GM10248 (cell line): Measurements from ENCODE around the gene C14orf93.
"Not testable (repeated sequence)": the region's sequence is repeated elsewhere in the genome, so short reads cannot be mapped to it uniquely, and the experiment has no call there.

Experiments
- CTCF ChIA-PET: fragments of 300-600 bp; sonication (Branson Sonifier 250); formaldehyde crosslinking; extraction: SDS; loops from one replicate; lab custom pipeline; 2021; ENCODE audit warnings: antibody characterized with exemption; lab: Yijun Ruan, JAX
- POLR2A ChIA-PET: fragments of 350-650 bp; sonication (Branson Sonifier 250); formaldehyde crosslinking; extraction: SDS; loops from one replicate; lab custom pipeline; 2020; ENCODE audit warnings: antibody characterized with exemption; lab: Yijun Ruan, JAX
- DNase-seq: peaks from one replicate; pipeline ENCODE4 v3.0.0; 2012; ENCODE audit errors: extremely low spot score
- TF ChIP-seq, protein P1 (sequence below): IDR thresholded peaks from 2 replicates; pipeline ENCODE4 v1.5.1; 2012; ENCODE audit warnings: mild to moderate bottlenecking, low read depth; ENCODE audit errors: extremely low read depth, missing control alignments, control extremely low read depth

Gene C14orf93

DNA sequence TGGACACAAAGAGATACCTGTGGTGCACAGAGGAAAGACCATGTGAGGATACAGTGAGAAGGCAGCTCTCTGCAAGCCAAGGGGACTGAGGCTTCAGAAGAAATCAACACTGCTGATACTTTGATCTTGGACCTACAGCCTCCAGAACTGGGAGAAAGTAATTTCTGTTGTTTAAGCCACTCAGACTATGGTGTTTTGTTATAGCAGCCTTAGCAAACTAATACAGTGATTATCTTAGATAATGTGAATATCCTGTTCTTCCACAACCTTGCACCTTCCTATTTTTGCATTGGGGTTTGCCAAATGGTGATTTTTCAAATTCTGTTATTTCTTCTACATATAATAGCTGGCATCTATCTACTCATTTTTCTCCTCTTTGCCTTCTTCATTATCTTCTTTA is 8.2 kb upstream of the C14orf93 start:
- ChIA-PET POLR2A (interaction anchor here (2.1 kb wide), 1 partner anchor 11 kb away, joined by 9 read pairs; no protein-coding TSS in a partner anchor), CTCF (interaction anchor here (1.8 kb wide), 1 partner anchor 32 kb away, joined by 9 read pairs; no protein-coding TSS in a partner anchor)
- DNase-seq, result no peak
- TF ChIP-seq, protein P1, sequence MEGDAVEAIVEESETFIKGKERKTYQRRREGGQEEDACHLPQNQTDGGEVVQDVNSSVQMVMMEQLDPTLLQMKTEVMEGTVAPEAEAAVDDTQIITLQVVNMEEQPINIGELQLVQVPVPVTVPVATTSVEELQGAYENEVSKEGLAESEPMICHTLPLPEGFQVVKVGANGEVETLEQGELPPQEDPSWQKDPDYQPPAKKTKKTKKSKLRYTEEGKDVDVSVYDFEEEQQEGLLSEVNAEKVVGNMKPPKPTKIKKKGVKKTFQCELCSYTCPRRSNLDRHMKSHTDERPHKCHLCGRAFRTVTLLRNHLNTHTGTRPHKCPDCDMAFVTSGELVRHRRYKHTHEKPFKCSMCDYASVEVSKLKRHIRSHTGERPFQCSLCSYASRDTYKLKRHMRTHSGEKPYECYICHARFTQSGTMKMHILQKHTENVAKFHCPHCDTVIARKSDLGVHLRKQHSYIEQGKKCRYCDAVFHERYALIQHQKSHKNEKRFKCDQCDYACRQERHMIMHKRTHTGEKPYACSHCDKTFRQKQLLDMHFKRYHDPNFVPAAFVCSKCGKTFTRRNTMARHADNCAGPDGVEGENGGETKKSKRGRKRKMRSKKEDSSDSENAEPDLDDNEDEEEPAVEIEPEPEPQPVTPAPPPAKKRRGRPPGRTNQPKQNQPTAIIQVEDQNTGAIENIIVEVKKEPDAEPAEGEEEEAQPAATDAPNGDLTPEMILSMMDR, result no peak

DNA sequence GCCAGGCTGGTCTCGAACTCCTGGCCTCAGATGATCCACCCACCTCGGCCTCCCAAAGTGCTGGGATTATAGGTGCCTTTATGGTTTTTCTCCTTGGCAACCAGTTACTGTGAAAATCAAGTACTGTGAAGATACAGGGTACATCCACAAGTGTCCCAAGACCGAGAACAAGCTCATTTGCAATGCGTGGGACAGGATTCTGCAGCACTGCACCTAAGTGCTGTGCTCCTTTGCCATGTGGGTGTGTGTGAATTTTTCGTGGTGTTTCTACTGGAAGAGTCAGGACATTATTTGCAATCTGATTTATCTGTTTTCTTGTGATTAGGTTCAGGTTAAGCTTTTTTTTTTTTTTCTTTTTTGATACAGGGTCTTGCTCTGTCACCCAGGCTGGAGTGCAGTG is 7.1 kb upstream of the C14orf93 start:
- ChIA-PET CTCF (interaction anchor here (0.9 to 3.2 kb wide), 4 partner anchors 17 to 52 kb away, joined by 3 to 11 read pairs (median 6); no protein-coding TSS in a partner anchor), POLR2A (interaction anchor here (2.1 kb wide), 1 partner anchor 10 kb away, joined by 9 read pairs; no protein-coding TSS in a partner anchor)
- TF ChIP-seq, protein P1, result no peak
- DNase-seq, result no peak

DNA sequence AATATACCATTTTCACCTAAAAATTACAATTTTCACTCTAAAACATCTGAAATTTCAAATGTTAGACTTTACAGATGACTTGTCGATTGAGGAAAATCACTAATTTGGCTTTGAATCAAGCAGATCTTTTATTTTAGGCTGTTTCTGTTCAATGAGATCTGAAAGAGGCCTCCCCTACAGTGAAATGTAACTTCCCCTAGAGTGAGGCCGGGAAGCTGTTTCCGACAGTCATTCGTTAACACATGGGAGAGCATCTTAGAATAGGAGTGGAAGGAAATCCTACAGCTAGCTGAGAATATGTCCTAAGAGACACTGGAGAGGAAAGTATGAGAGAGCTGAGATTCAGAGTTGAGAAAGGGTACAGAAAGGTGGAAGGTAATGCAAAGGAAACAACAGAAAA is 5.7 kb upstream of the C14orf93 start:
- POLR2A ChIA-PET, result no interaction called here
- DNase-seq, result no peak
- TF ChIP-seq, protein P1, result no peak
- CTCF ChIA-PET, result interaction anchor here (0.7 to 5.9 kb wide), 7 partner anchors 8 to 53 kb away, joined by 3 to 41 read pairs (median 10); no protein-coding TSS in a partner anchor

DNA sequence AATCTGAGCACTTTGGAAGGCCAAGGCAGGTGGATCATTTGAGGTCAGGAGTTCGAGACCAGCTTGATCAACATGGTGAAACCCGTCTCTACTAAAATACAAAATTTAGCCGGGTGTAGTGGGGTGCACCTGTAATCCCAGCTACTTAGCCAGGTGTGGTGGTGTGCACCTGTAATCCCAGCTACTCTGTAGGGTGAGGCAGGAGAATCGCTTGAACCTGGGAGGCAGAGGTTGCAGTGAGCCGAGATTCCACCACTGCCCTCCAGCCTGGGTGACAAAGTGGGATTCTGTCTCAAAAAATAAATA is 3.8 kb upstream of the C14orf93 start:
- DNase-seq, POLR2A ChIA-PET: not testable (repeated sequence)
- CTCF ChIA-PET, result interaction anchor here (0.7 to 5.9 kb wide), 5 partner anchors 19 to 83 kb away, joined by 3 to 41 read pairs (median 4); no protein-coding TSS in a partner anchor

DNA sequence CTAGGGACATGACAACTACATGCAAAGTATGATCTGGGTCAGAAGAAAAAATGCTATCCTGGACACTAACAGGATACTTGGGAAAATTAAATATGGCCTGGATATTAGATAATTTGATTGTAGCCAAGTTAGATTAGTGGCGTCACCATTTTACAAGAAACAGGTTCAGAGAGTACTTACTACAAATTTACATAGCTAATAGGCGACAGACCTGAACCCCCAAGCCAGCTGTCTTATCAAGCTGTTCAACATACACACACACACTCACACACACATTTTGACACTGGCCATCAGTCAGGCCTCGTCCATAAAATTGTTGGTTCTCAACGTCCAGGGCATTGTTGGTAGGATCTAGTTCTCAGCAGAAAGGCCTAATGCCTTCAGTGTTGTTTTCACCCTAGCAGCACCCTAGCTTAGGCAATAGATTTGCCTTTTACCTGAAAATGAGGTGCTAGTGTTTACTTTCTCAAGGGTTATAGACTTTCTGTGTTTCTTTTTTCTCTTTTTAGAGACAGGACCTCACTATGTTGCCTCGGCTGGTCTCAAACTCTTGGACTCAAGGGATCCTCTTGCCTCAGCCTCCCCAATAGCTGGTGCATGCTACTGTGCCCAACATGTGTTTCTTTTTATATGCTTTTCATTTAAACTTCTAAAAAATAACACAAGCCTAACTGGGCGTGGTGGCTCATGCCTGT is 3.3 kb upstream of the C14orf93 start:
- TF ChIP-seq, protein P1, result no peak
- ChIA-PET POLR2A (no interaction called here), CTCF (interaction anchor here (0.7 to 5.9 kb wide), 8 partner anchors 18 to 108 kb away, joined by 3 to 41 read pairs (median 4); no protein-coding TSS in a partner anchor)

DNA sequence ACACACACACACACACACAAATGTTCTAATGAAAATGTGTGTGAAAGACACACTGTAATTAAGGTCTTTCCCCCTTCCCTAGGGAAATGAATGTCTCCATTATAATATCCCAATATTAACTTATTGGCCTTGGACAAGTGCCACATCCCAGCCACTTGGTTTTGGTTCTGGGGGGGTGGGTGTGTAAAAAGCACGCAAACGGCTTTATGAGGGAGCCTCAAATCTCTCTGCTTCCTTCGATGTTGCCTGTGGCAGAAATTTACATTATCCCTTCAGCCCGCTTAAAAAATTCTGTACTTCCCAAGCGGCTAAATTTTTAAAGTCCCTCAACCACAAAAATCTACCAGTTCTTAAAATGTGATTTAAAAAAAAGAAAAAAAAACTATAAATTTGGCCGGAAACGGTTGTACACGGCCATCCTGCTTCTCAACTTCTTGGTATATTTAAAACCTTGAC is 432 bp downstream of the C14orf93 start:
- ChIA-PET CTCF (interaction anchor here (1.1 to 8.6 kb wide), 5 partner anchors 15 to 59 kb away, joined by 4 to 91 read pairs (median 8); no protein-coding TSS in a partner anchor), POLR2A (no interaction called here)
- TF ChIP-seq, protein P1, result no peak
- no peak for DNase-seq

More for the DNA sequence above, 3.3 kb upstream of the C14orf93 start:
- no peak for DNase-seq

DNA sequence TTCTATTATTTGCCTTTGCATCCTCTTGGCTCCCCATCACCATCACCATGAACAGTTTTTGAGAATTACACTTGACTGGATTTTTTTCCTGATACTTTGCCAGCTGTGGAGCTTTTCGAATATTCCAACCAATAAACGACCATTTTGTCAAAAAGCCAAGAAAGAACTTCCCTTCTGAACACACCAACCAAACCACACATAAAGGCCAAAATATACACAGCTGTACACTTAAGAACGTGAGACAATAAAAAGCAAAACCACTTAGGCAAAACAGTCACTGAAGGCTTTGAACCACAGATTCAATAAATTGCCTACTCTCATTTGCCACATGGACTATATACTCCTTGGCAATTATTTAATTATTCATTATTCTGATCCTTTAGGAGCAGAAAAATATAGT is 1.1 kb downstream of the C14orf93 start:
- ChIA-PET CTCF (interaction anchor here (1.1 to 8.6 kb wide), 6 partner anchors 14 to 60 kb away, joined by 4 to 91 read pairs (median 18); no protein-coding TSS in a partner anchor), POLR2A (interaction anchor here (0.5 kb wide), 1 partner anchor 296 kb away, joined by 4 read pairs; no protein-coding TSS in a partner anchor)
- TF ChIP-seq, protein P1, result no peak
- no peak for DNase-seq
